Measurements from ENCODE around the gene SQOR. TPM values are rescaled to one million over a fixed set of nuclear protein-coding genes. Genes with fewer than 3 reads are reported as not detected.

Gene SQOR
- total RNA-seq, 2 experiments from 2014 or later = 63.8 to 65.9 TPM

DNA sequence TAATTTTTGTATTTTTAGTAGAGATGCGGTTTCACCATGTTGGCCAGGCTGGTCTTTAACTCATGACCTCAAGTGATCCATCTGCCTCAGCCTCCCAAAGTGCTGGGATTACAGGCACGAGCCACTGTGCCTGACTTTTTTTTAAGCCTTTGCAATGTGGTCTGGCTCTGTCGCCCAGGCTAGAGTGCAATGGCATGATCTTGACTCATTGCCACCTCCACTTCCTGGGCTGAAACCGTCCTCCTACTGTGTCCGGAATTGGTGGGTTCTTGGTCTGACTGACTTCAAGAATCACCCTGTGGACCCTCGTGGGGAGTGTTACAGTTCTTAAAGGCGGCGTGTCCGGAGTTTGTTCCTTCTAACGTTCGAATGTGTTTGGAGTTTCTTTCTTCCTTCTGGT lies 15.2 kb downstream of the SQOR start:
- CTCF ChIA-PET = interaction anchor here (0.8 kb wide), 1 partner anchor 21 kb away, joined by 3 read pairs; no protein-coding TSS in a partner anchor
- POLR2A ChIA-PET = interaction anchor here (1.5 kb wide), 1 partner anchor 15 kb away, joined by 5 read pairs; the partner anchor contains the start of gene SQOR

DNA sequence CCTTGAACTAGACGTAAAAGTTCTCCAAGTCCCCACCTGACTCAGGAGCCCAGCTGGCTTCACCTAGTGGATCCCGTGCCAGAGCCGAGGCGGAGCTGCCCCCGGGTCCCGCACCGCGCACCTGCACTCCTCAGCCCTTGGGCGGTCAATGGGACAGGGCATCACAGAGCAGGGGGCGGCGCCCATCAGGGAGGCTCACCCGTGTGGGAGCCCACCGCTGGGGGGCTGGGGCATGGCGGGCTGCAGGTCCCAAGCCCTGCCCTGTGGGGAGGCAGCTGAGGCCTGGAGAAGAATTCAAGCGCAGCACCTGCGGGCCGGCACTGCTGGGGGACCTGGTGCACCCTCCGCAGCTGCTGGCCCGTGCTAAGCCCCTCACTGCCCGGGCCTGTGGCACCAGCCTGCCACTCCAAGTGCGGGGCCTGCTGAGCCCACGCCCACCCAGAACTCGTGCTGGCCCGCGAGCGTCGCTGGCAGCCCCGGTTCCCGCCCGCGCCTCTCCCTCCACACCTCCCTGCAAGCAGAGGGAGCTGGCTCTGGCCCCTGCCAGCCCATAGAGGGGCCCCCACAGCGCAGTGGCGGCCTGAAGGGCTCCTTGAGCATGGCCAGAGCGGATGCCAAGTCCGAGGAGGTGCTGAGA lies 16.2 kb downstream of the SQOR start:
- ChIA-PET POLR2A (interaction anchor here (1.5 kb wide), 1 partner anchor 16 kb away, joined by 5 read pairs; the partner anchor contains the start of gene SQOR), CTCF (no interaction called here)

GRCh38 chr15:45653702-45654424 lies 19.0 kb downstream of the SQOR start:
- POLR2A ChIA-PET = no interaction called here
- CTCF ChIA-PET = no interaction called here

DNA sequence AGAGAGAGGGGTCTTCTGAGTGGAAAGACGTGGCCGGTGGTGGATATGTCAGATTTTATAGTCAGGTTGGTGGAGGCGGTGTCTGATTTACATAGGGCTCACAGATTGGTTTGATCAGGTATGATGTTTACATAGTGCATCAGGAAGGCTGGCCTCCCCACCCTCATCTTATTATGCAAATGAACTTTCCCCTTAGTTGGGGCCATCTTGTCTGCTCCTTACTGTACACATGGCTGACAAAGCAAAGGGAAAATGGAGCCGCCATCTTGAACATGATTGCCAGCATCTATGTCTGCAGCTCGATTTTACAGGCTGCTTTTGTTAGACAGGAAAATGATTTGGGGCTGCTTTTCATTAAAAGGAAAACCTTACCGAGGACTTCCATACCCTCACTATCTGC lies 19.9 kb downstream of the SQOR start:
- POLR2A ChIA-PET = no interaction called here

DNA sequence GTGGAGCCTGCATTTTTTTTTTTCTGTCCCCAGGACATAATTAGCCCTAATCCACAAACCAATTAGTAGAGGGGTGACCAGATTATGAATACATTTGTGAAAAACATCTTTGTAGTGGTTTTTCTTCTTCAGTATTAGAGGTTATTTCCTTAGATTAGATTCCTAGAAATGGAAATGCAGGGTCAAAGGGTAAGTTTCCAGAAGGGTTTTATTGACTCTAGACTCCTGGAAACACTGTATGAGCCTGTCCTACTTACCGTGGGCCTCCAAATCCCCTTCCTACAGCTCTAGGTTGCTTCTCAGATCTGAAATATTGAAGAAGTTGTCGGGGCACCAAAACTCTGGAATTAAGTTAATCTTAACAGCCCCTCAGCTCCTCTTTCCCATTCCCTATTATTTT lies 22.4 kb downstream of the SQOR start:
- POLR2A ChIA-PET = no interaction called here
- CTCF ChIA-PET = no interaction called here

More for the DNA sequence above, 19.9 kb downstream of the SQOR start:
- CTCF ChIA-PET = no interaction called here

DNA sequence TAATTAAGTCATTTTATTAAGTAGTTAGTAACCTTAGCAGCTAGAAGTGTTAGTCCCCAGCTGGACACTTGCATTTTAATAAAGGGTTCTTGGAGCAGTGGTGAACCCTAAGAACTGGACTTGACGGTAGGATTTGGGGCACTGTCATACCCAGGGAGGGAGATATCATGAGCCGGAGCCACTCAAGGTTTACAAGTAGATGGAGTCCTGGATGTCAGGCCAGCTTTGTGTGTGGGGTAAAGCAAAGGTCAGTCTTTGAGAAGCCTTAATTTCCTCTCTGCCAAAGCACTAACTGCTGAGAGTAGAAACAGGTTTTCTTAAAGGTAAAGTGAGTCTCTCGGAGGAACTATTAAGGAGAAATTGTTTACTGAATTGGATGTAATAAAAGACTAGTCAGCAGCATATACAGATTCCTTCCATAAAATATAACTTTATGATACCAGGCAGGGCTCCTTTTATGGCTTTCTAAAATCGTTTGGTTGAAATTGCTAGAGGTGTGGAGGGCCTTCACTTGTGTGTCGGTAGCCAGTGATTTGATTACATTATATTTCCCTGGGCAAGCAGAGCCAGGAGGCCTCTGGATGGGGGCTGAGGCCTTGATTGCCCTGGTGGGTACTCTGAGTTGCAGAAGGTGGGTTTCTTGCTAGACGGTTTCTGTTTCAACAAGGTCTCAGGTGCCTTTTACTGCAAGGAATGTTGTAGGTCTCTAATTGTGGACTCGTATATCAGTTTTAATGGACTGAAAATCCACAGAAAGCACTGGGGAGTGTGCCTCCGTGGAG lies 23.1 kb downstream of the SQOR start:
- CTCF ChIA-PET = interaction anchor here (1.5 kb wide), 1 partner anchor 30 kb away, joined by 3 read pairs; no protein-coding TSS in a partner anchor
- POLR2A ChIA-PET = no interaction called here

DNA sequence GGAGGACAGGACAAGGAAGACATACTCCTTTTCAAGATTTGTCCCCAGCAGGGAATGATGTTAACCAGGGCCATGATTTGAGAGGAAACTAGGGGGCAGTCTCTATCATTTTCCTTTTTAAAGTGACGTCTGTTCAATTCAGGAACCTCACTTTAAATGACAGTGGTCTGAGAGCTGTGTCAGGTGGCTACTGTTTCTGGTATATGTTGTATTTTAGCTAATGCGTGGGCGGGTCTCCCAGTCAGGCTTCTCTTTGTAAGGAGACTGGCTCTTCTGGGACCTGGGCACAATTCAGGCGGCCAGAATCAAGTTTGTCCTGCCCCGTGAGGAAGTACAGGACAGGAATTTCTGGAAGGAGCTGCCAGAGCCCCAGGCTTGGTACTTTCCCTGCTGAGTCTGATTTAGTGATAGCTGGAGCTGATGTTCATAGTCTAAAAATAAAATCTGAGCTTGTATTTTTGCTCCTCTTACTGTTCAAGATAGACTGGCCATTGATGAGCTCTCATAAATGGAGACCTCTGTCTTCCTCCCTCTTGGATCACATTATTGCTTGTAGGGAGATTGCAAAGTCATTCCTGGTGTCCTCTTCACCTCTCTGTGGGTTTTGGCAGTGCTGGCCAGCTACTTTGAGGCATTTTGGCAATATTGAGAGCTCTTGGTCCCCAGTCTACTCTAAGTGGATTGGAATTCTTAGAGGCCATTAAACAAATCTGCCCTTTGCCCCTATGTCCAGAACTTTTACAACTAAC lies 25.6 kb downstream of the SQOR start:
- ChIA-PET POLR2A (no interaction called here), CTCF (no interaction called here)

- ChIA-PET POLR2A (no interaction called here), CTCF (no interaction called here)
Observed at GRCh38 chr15:45662375-45662774, 27.5 kb downstream of the SQOR start.

GRCh38 chr15:45664451-45664850 lies 29.6 kb downstream of the SQOR start:
- ChIA-PET CTCF (no interaction called here), POLR2A (no interaction called here)

DNA sequence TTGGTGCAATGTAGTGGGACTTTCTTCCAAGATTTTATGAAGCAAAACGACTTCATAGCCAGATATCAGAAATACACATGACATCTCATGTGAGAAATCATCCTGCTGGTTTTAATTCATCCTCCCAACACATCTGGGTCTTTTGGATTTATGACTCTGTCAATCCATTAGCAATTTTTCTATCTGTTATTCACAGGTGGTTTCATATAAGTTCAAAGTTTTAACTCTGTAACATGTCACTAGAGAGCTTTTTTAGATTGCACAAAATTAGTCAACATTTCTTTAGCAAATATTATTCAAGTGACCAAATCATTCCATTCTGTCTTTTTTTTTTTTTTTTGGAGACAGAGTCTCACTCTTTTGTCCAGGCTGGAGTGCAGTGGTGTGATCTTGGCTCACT lies 30.4 kb downstream of the SQOR start:
- POLR2A ChIA-PET = no interaction called here
- CTCF ChIA-PET = no interaction called here

DNA sequence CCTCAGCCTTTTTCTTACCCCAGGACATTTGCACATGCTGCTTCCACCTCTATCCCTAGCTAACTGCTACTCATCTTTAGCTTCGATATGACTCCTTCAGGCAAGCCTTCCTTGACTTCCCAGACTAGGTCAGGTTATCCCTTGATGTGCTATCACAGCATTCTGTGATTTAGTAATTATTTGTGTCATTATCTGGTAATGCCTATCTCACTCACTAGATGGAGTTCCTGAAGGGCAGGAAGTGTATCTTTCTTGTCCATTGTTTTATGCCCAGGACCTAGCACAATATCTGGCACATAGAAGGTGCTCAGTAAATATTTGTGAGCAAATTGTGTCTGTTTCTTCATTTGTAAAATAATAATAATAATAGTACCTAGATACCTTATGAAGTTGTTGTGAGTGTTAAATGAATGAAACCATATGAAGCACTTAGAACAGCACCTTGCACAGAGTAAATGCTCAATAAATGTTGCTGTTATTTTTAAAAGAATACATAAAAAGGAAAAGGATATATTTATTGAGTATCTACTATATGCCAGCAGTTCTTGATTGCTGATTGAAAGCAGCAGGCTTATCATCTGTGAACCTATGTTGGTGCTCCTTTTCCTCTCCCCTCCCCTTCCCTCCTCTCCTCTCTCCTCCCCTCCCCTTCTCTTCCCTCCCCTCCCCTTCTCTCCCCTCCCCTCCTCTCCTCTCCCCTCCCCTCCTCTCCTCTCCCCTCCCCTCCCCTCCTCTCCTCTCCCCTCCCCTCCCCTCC lies 31.5 kb downstream of the SQOR start:
- CTCF ChIA-PET = no interaction called here
- POLR2A ChIA-PET = no interaction called here

DNA sequence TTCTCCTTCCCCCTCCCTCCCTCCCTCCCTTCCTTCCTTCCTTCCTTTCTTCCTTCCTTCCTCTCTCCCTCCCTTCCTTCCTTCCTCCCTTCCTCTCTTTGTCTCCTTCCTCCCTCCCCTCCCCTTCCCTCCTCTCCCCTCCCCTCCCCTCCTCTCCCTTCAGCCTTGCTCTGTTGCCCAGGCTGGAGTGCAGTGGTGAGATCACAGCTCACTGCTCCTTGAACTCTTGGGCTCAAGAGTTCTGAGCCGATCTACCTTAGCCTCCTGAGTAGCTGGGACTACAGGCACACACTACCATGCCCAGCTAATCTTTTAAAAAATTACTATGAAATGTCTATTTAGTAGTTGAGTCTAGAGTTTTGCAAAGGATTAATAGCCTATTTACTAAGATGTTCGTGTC lies 32.2 kb downstream of the SQOR start:
- POLR2A ChIA-PET = no interaction called here
- CTCF ChIA-PET = no interaction called here

DNA sequence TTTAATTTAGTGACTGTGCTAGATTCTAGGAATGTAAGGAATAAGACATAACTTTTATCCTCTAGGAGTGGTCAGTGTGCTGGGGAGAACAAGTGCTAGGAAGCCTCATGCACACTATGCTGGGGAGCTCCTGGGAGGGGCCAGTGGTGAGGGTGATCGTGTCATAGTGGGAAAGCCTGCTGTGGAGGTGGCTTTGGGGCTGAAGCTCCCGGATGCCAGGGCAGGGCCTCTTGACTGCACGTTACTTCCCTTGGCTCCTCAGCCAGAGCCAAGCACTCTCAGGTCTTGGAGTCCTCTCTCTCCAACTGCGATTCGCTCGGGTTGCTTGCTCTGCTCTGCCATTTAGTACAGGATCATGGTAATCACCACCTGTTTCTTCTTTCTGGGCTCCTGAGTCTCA lies 33.6 kb downstream of the SQOR start:
- ChIA-PET POLR2A (no interaction called here), CTCF (no interaction called here)

DNA sequence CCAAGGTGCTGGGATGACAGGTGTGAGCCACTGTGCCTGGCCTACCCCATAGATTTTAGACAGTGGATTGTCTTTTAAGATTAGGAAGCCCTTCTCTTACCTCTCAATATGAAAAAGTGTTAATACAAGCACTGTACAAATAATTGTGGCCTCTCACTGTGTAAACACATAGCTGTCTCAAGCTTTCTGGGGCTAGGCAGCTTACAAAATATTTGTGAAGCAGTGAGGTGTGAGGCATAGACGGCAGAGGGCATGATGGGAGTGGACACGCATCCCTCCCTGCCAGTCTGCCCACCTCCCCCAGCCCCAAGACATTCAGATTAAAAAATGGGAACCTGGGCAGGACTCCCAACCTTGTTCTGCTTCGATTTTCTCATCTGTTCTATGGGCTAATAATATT lies 34.6 kb downstream of the SQOR start:
- ChIA-PET CTCF (no interaction called here), POLR2A (no interaction called here)

DNA sequence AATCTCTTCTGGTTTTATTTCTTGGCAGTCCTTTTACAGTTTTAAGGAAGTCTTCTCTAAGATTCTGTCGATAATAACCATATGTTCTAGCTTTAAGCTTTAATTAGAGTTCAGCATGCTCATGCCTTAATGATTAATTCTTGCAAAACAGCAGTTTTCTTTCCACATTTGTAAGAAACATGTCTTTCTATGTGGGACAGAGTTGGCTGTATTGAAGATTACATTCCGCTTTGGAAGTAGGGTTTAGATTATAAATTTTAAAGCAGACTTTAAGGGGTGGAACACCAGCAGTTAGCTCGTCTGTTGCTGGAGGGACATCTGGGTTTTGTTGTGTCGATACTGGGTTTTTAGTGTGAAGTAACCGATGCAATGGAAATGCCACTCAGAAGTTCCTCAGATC lies 35.3 kb downstream of the SQOR start:
- POLR2A ChIA-PET = no interaction called here
- CTCF ChIA-PET = interaction anchor here (1.0 kb wide), 1 partner anchor 20 kb away, joined by 3 read pairs; no protein-coding TSS in a partner anchor

GRCh38 chr15:45670511-45670910 lies 35.7 kb downstream of the SQOR start:
- ChIA-PET CTCF (interaction anchor here (1.0 kb wide), 1 partner anchor 21 kb away, joined by 3 read pairs; no protein-coding TSS in a partner anchor), POLR2A (no interaction called here)

DNA sequence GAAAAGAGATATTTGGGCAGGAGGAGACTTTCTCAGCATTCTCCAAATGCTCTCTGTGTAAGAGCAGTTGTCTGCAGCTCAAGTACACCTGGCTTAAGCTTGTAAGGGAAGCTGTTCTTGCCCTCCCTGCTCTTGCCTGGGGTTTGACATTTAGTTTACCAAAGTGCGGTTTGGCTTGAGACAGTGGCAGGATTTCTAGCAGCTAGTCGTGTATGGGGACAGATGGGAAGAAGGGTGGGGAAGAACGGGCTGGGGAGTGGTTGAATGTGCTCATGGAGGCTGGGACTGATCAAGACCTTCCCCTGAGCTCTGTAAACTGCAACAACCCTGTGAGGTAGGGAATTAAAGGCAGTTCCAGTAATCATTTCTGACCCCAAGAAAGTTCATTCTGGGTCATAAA lies 39.8 kb downstream of the SQOR start:
- CTCF ChIA-PET = interaction anchor here (1.3 kb wide), 1 partner anchor 31 kb away, joined by 3 read pairs; no protein-coding TSS in a partner anchor
- POLR2A ChIA-PET = no interaction called here

GRCh38 chr15:45677797-45678196 lies 43.0 kb downstream of the SQOR start:
- CTCF ChIA-PET = no interaction called here
- POLR2A ChIA-PET = no interaction called here

GRCh38 chr15:45678459-45679178 lies 43.8 kb downstream of the SQOR start:
- ChIA-PET CTCF (no interaction called here), POLR2A (no interaction called here)

All from activated CD8-positive, alpha-beta memory T cell treated with anti-CD3 and anti-CD28 coated beads for 36 hours (primary cell).